ENCODE measurements around the gene FEZF2. TPM values are rescaled to one million over a fixed set of nuclear protein-coding genes. Genes with fewer than 3 reads are reported as not detected.

The FEZF2 gene
- not detected in 2 replicates for total RNA-seq (2014; rRNA removed; shearing (Covaris generic))

DNA sequence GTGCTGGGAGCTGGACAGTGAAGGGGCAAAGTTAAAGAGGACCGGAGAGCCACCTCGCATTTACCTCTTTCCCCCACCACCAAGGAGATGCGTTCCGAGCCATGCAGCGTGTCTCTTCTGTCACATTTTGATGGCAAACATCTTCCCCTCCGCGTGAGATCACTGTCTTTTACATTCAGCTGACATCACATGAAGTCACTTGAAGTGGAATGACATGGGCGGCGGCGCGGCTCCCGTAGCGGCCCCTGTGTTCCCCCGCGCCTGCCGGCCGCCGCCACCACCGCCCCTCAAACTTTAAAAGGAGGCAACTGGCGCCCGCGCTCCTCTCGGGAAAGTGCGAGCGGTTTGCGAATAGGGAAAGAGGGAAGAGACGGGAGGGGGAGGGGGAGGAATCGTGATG lies at the start of gene FEZF2:
FEZF2 (minus strand) TSS at position 336 of the 400 bp plus-strand sequence. CDS start 682 bp downstream, outside the sequence.
- Histone ChIP-seq H3K36me3 (no peaks in the 10 kb centered on the region), H3K27me3 (replicated peaks) (peaks cover 60% of the 10 kb centered on the region), H3K4me3 (no peak within 1 kb of the TSS), H3K27ac (no peak within 1 kb of the TSS), H3K4me1 (replicated peaks) (no peaks in the 10 kb centered on the region), H3K9me3 (replicated peaks) (no peaks in the 10 kb centered on the region)
- DNase-seq (ENCODE audit: low read depth in 1 of 2, low spot score in 2 of 2): no peak

DNA sequence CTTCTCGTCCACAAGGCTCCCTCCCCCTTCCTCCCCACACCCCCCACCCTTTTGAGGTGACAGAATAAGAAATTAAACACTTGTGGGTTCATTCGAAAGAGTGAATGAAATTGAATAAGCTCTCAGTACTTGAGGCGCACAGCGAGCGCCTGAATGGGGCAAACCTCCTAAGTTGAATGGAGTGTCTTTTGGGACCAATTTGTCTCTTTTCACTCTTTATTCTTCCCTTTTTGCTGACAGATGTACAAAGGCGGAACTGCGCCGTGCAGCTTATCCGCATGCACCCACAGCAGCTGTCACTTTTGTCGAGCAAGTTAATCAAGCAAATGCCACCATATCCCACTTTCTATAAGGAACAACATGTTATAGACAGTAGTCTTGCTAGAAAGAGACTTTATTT lies 47.9 kb upstream of the FEZF2 start:
- no peak for DNase-seq (ENCODE audit: low read depth in 1 of 2, low spot score in 2 of 2)
- no peaks in the 10 kb centered on the region for H3K36me3 ChIP-seq
- no peaks in the 10 kb centered on the region for H3K4me1 ChIP-seq (replicated peaks)
- H3K4me3 ChIP-seq: no peak overlapping the region
- H3K27me3 ChIP-seq (replicated peaks): no peaks in the 10 kb centered on the region
- no peak overlapping the region for H3K27ac ChIP-seq
- no peaks in the 10 kb centered on the region for H3K9me3 ChIP-seq (replicated peaks)

DNA sequence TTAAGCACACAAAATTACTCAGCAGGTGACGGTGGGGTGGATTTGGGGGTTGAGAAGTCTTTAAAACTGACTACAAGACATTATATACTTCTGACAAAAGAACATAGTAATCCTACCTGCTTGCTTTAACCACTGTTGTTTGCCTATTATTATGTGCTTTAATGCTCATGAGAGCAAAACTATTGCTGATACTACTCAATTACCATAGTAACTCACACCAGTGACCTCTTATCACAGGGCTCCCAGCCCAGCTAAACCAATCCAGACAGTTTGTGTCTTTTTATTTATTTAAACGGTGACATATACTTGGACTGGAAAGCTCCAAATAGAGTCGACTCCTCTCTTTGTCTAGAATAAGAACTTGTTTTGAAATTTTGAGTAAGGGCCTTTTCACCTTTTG lies 42.8 kb upstream of the FEZF2 start:
- H3K4me3 ChIP-seq: no peak overlapping the region
- no peaks in the 10 kb centered on the region for H3K9me3 ChIP-seq (replicated peaks)
- no peaks in the 10 kb centered on the region for H3K36me3 ChIP-seq
- no peak overlapping the region for H3K27ac ChIP-seq
- no peak for DNase-seq (ENCODE audit: low read depth in 1 of 2, low spot score in 2 of 2)
- no peaks in the 10 kb centered on the region for H3K4me1 ChIP-seq (replicated peaks)
- H3K27me3 ChIP-seq (replicated peaks): peaks cover 4% of the 10 kb centered on the region; the same call in 1 of the 2 replicates

DNA sequence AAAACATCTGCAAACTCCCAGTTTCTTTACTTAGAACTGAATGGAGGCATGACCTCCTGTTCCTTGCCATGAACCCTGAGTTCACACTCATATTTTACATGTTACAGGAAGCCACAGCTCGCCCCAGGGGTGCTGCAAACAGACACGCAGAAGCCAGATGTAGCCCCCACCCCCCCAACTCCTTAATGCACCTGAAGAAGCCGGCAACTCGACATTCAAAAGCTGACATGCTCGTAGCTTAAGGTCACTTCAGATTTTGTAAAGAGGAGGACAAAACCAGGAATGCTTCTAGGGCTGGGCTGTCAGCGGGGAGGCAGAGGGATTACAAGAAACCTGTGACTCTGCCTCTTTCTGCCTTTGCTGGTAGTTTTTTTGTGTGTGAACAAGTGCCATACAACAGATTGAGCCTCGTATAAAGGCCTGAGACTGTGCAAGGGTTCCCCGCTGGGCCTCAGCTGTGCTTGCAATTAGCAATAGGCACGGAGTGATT lies 42.0 kb upstream of the FEZF2 start:
- Histone ChIP-seq H3K36me3 (no peaks in the 10 kb centered on the region), H3K4me1 (replicated peaks) (no peaks in the 10 kb centered on the region), H3K9me3 (replicated peaks) (no peaks in the 10 kb centered on the region), H3K27me3 (replicated peaks) (peaks cover 4% of the 10 kb centered on the region; the same call in 1 of the 2 replicates), H3K27ac (no peak overlapping the region), H3K4me3 (no peak overlapping the region)
- DNase-seq (ENCODE audit: low read depth in 1 of 2, low spot score in 2 of 2): no peak

DNA sequence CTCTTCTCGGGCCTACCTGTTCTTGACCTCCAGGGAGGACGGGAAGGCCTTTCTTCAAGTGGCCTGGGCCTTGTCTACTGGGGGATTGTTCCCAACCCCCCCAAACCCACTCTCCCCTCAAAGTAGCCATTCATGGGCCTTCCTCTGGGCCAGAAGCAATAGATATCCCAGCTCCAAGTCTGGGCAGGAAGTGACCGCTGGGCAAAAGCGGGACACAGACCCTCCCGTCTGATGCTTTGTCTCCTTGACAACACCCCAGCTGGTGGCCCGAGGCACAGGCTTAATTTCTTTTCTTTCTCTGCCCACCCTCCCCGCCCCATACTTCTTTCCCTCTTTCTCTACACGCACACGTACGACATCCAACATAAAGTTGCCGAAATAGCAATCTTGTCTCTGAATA lies 41.4 kb upstream of the FEZF2 start:
- Histone ChIP-seq H3K4me3 (no peak overlapping the region), H3K27me3 (replicated peaks) (peaks cover 4% of the 10 kb centered on the region; the same call in 1 of the 2 replicates), H3K9me3 (replicated peaks) (no peaks in the 10 kb centered on the region), H3K36me3 (no peaks in the 10 kb centered on the region), H3K4me1 (replicated peaks) (no peaks in the 10 kb centered on the region), H3K27ac (no peak overlapping the region)
- no peak for DNase-seq (ENCODE audit: low read depth in 1 of 2, low spot score in 2 of 2)

DNA sequence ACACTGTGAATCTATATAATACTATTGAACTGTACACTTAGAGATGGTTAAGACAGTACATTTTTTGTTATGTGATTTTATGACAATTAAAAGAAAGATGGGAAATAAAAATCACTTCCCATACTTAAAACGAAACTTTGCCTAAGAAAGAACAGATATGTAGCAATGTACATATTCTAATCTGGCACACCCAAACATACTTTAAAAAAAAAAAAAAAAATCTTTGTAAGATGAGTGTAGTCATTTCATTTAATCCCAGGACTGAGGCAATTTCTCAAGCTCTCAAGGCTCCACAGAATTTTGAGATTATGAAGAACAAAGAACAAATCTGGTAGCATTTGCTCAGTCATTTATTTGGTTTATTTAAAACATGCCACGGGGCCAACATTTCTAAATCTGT lies 40.3 kb upstream of the FEZF2 start:
- Histone ChIP-seq H3K27me3 (replicated peaks) (peaks cover 4% of the 10 kb centered on the region; the same call in 1 of the 2 replicates), H3K27ac (no peak overlapping the region)

DNA sequence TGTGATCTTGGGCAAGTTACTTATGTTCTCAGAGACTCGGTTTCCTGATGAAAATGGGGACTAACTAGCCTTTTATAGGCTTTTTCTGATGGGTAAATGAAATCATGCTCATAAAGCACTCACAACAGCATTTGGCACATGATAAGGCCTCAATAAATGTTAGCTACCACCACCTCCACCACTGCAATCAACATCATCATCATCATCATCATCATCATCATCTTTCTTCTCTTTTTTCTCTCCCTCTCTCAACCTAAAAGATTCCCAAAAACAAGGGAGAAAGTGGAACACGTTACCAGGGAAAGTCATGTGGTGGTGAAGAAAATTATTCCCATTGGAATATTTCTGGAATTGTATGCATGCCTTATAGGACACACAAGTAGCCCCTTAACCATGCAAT lies 33.6 kb upstream of the FEZF2 start:
- Histone ChIP-seq H3K36me3 (no peaks in the 10 kb centered on the region), H3K9me3 (replicated peaks) (no peaks in the 10 kb centered on the region), H3K27me3 (replicated peaks) (no peaks in the 10 kb centered on the region), H3K4me3 (no peak overlapping the region), H3K27ac (no peak overlapping the region), H3K4me1 (replicated peaks) (no peaks in the 10 kb centered on the region)
- DNase-seq (ENCODE audit: low read depth in 1 of 2, low spot score in 2 of 2): no peak

More for the DNA sequence above, 40.3 kb upstream of the FEZF2 start:
- no peaks in the 10 kb centered on the region for H3K36me3 ChIP-seq
- DNase-seq (ENCODE audit: low read depth in 1 of 2, low spot score in 2 of 2): no peak
- no peaks in the 10 kb centered on the region for H3K4me1 ChIP-seq (replicated peaks)
- no peaks in the 10 kb centered on the region for H3K9me3 ChIP-seq (replicated peaks)
- no peak overlapping the region for H3K4me3 ChIP-seq

DNA sequence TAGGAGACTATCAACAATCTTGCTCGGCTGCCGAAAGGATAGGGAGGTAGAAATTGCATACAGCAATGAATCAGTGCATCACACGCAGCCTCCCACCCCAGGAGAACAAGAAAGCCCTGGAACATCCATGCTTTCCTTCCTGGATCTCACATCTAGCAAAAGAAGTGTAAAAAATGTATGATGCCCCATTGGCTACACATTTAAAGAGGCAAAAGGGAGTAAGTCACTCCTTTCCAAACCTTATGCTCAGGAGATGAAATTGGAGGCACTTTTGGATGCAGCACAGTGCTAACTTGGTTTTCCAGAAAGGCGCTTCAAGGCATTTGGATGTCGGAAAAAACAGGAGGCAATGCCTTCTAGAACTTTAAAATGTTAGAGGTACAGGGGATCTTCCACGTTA lies 32.2 kb upstream of the FEZF2 start:
- no peaks in the 10 kb centered on the region for H3K4me1 ChIP-seq (replicated peaks)
- DNase-seq (ENCODE audit: low read depth in 1 of 2, low spot score in 2 of 2): no peak

DNA sequence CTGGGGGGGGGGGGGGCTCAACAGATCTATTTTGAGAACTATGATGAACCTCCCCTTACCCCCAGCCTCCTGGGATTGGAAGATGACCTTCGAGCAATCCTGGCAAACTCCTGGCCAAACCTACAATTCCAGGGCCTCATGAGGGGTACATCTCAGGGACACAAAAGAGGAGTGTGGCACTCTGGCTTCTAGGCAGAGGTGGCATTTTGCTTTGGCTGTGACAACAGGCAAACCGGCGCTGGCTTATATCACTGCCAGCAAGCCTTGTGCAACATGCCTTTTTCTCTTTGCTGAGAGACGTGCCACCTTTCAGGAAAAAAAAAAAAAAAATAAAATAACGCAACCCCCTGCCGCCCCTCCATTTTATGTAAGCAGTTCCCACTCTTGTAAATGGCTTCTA lies 31.8 kb upstream of the FEZF2 start:
- Histone ChIP-seq H3K36me3 (no peaks in the 10 kb centered on the region), H3K4me1 (replicated peaks) (no peaks in the 10 kb centered on the region), H3K27ac (no peak overlapping the region), H3K27me3 (replicated peaks) (no peaks in the 10 kb centered on the region), H3K4me3 (no peak overlapping the region), H3K9me3 (replicated peaks) (no peaks in the 10 kb centered on the region)
- no peak for DNase-seq (ENCODE audit: low read depth in 1 of 2, low spot score in 2 of 2)

More for the DNA sequence above, 32.2 kb upstream of the FEZF2 start:
- H3K27ac ChIP-seq: no peak overlapping the region
- H3K4me3 ChIP-seq: no peak overlapping the region
- no peaks in the 10 kb centered on the region for H3K36me3 ChIP-seq
- H3K9me3 ChIP-seq (replicated peaks): no peaks in the 10 kb centered on the region
- H3K27me3 ChIP-seq (replicated peaks): no peaks in the 10 kb centered on the region

DNA sequence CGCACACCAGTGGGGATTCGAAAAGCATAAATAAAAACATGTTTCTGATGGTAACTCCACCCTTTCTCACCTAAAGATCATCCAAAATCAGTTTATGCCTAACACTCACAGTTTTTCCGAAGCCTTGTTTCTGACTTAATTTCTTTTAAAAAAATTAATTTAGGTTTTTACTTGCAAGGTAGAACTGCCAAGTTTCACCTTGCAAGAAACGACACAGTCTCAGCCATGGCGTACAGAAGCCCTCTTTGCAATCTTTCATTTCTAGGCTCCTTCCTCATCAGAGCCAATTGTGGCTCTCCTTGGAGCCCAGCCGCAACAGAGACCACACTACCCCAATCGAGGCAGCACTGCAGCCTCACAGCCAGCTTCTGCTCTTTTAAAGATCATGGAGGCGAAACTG lies 31.0 kb upstream of the FEZF2 start:
- no peak for DNase-seq (ENCODE audit: low read depth in 1 of 2, low spot score in 2 of 2)
- no peaks in the 10 kb centered on the region for H3K9me3 ChIP-seq (replicated peaks)
- H3K27me3 ChIP-seq (replicated peaks): no peaks in the 10 kb centered on the region
- H3K36me3 ChIP-seq: no peaks in the 10 kb centered on the region
- no peak overlapping the region for H3K27ac ChIP-seq
- H3K4me1 ChIP-seq (replicated peaks): no peaks in the 10 kb centered on the region
- H3K4me3 ChIP-seq: no peak overlapping the region

DNA sequence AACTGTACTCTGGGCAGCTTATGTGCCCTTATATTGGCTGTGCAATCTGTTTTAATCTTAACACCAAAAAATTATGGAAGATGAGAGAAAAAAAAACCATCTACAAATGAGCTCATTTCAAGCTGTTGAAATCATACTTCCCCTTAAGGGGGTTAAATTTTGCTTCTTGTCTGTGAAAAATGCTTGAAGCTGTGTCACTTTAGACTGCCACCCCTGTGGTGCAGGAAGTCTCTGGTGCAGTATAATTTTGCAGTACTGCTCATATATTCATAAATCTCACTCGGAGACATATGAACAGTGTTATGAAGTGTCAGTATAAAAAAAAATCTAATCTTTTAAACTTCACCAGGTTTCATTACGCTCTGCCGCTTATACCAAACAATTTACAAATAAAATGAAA lies 30.4 kb upstream of the FEZF2 start:
- Histone ChIP-seq H3K9me3 (replicated peaks) (no peaks in the 10 kb centered on the region), H3K4me1 (replicated peaks) (no peaks in the 10 kb centered on the region), H3K4me3 (no peak overlapping the region), H3K36me3 (no peaks in the 10 kb centered on the region), H3K27me3 (replicated peaks) (no peaks in the 10 kb centered on the region), H3K27ac (no peak overlapping the region)
- no peak for DNase-seq (ENCODE audit: low read depth in 1 of 2, low spot score in 2 of 2)

DNA sequence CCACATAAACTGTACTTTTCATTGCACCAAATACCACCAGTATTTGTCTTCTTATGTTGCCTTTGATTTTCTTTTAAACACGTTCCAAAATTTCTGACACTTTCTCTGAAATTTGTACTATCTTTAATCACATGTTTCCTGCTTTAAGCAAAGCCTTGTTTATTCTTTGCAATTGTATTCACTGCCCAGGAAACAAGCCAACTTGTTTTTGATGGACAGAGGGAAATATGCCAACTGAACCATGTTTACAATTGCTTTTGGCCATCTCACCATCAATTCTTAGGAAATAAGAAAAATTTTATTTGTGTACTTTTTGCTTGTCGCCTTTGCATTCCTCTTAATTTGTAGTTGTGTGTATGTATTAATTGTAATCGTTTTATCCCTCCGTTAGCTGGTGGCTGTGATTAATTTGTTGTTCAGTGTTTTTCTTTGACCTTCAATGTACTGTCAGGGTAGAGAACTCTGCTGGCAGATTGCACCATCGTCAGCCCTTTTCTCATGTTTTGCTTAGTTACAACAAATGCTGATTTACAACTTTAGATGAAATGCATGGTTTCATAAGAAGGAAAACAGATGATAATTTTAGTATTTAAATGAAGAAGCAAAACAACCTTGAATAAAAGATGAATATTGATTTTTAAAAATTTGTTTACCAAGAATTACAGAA lies 19.4 kb upstream of the FEZF2 start:
- DNase-seq (ENCODE audit: low read depth in 1 of 2, low spot score in 2 of 2): no peak
- Histone ChIP-seq H3K27me3 (replicated peaks) (0 out of 2 replicates have a peak, but pooled peaks cover 4% of the 10 kb centered on the region), H3K4me3 (no peak overlapping the region)

DNA sequence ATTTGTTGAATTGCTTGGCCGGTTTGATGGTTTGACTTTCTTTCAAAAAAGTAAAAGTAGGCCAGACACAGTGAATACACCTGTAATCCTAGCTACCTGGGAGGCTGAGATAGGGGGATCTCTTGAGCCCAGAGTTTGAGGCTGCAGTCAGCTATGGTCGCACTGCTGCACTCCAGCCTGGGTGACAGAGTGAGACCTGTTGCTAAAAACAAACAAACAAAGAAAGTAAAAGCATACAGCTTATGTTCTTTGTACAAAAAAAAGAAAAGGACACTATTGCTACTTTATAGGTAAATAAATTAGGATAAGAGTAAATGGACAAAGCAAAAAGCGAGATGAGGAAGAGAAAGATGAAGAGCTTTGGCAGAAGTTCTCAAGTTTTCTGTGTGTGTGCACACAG lies 13.9 kb upstream of the FEZF2 start:
- Histone ChIP-seq H3K27me3 (replicated peaks) (0 out of 2 replicates have a peak, but pooled peaks cover 4% of the 10 kb centered on the region), H3K4me1 (replicated peaks) (no peaks in the 10 kb centered on the region), H3K27ac (no peak overlapping the region), H3K4me3 (no peak overlapping the region), H3K36me3 (no peaks in the 10 kb centered on the region), H3K9me3 (replicated peaks) (no peaks in the 10 kb centered on the region)
- no peak for DNase-seq (ENCODE audit: low read depth in 1 of 2, low spot score in 2 of 2)

More for the DNA sequence above, 19.4 kb upstream of the FEZF2 start:
- no peaks in the 10 kb centered on the region for H3K9me3 ChIP-seq (replicated peaks)
- no peaks in the 10 kb centered on the region for H3K4me1 ChIP-seq (replicated peaks)
- H3K27ac ChIP-seq: no peak overlapping the region
- H3K36me3 ChIP-seq: no peaks in the 10 kb centered on the region

DNA sequence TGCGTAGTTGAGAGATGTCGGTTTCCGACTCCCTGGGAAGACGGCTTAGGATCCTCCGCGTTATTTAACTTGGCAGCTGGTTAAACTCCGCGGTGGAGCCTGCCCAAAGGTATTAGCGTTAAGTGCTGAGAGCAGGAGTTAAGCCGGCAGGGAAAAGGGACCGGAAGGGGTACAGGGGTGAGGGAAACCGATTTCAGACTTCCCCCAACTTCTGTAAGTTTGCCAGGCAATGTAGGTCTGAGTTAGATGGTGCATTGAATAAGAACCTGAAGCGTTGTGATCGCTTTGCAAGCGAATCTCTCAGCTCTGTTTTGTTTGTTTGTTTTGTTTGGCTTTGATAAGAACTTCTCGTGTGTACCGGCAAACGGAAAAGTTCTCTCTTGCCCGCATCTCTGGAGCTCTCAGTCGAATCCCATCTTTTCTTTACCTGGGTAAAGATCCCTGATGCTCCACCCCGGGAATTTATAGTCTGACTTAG lies 6.0 kb upstream of the FEZF2 start:
- Histone ChIP-seq H3K9me3 (replicated peaks) (no peaks in the 10 kb centered on the region), H3K27me3 (replicated peaks) (peaks cover 36% of the 10 kb centered on the region), H3K27ac (no peak overlapping the region), H3K4me3 (no peak overlapping the region), H3K36me3 (no peaks in the 10 kb centered on the region), H3K4me1 (replicated peaks) (no peaks in the 10 kb centered on the region)
- no peak for DNase-seq (ENCODE audit: low read depth in 1 of 2, low spot score in 2 of 2)

All from SJSA1 (cell line).